ENCODE measurements around the gene GPR135. TPM values are rescaled to one million over a fixed set of nuclear protein-coding genes. Genes with fewer than 3 reads are reported as not detected.

Gene GPR135
- total RNA-seq, 1 experiment from 2014 or later = 3.9 TPM

- H3K9me2 ChIP-seq (ENCODE audit: insufficient read depth) = no peaks in the 10 kb centered on the region
- no peaks in the 10 kb centered on the region for H4K20me1 ChIP-seq (ENCODE audit: insufficient read depth)
- H3K27me3 ChIP-seq (ENCODE audit: insufficient read depth, low read length) = no peaks in the 10 kb centered on the region
- H3K4me3 ChIP-seq (replicated peaks in 1 of 2; ENCODE audit: low read depth in 1 of 2, low read length in 2 of 2) = peak overlapping the region; percentile 81 to 93
- ChIA-PET CTCF (interaction anchor here (0.7 to 1.2 kb wide), 2 partner anchors 16 to 29 kb away, joined by 3 to 4 read pairs; no protein-coding TSS in a partner anchor), RAD21 (ENCODE audit: low non-redundant PET in 1 of 2, low total read pairs in 2 of 2, uncharacterized antibody in 2 of 2, unreplicated experiment in 2 of 2) (no interaction called here), POLR2A (interaction anchor here (1.6 kb wide), 1 partner anchor 24 kb away, joined by 4 read pairs; no protein-coding TSS in a partner anchor)
- H3K9me3 ChIP-seq (ENCODE audit: control insufficient read depth in 1 of 2, insufficient read depth in 1 of 2, low read depth in 1 of 2, low read length in 2 of 2) = no peaks in the 10 kb centered on the region
- H3K36me3 ChIP-seq (ENCODE audit: control insufficient read depth in 1 of 2, insufficient read depth in 2 of 2, low read length in 2 of 2) = peaks cover 5 to 6% of the 10 kb centered on the region in 2 experiments; a peak in 3 of 4 replicates
- DNase-seq (ENCODE audit: low read depth, low spot score) (peak; percentile 60), ATAC-seq (peak; percentile 31; the same call in 1 of the 2 replicates)
- no peak overlapping the region for H2AFZ ChIP-seq (ENCODE audit: low read depth, low read length, poor library complexity, severe bottlenecking)
- H3K9ac ChIP-seq (ENCODE audit: low read length) = peak overlapping the region; percentile 90
- TSS peak; percentile 54 for BruUV-seq (replicated peaks)
- intact Hi-C loops (cut with micrococcal nuclease) = no loop called here
- 0 out of 2 replicates have a peak, but pooled peaks have one; percentile 13 for TF ChIP-seq CBX3 (IDR thresholded peaks at IDR 0.05; ENCODE audit: low read depth)
- peak; percentile 35; the same call in 1 of the 2 replicates for TF ChIP-seq POLR2AphosphoS5 (IDR thresholded peaks at IDR 0.05; ENCODE audit: low read depth, low read length)
- TF ChIP-seq RAD21 (IDR thresholded peaks at IDR 0.05; ENCODE audit: low read depth) = 0 out of 2 replicates have a peak, but pooled peaks have one; percentile 3
- peak; percentile 25; the same call in 1 of the 2 replicates for TF ChIP-seq JUND (IDR thresholded peaks at IDR 0.05)
- TF ChIP-seq POLR2A (IDR thresholded peaks at IDR 0.05; ENCODE audit: borderline replicate concordance, extremely low read depth, insufficient read depth, insufficient read length) = no peak
- peak; percentile 28; the same call in 1 of the 2 replicates for TF ChIP-seq SP1 (IDR thresholded peaks at IDR 0.05; ENCODE audit: low read depth)
- 0 out of 2 replicates have a peak, but pooled peaks have one; percentile 35 for TF ChIP-seq FOSL1 (IDR thresholded peaks at IDR 0.05; ENCODE audit: low read depth)
- 0 out of 2 replicates have a peak, but pooled peaks have one; percentile 9 for TF ChIP-seq SRF (IDR thresholded peaks at IDR 0.05; ENCODE audit: low read depth)
- peak; percentile 49; the same call in 1 of the 2 replicates for TF ChIP-seq SIN3A (IDR thresholded peaks at IDR 0.05; ENCODE audit: low read depth)
- TF ChIP-seq ATF3 (IDR thresholded peaks at IDR 0.05) = no peak
- no peak for TF ChIP-seq ZBTB33 (IDR thresholded peaks at IDR 0.05; ENCODE audit: extremely low read depth, insufficient replicate concordance, low read length)
- no peak for TF ChIP-seq EGR1 (IDR thresholded peaks at IDR 0.05; ENCODE audit: low read depth)
- no peak for TF ChIP-seq ZFX (IDR thresholded peaks at IDR 0.05)
- no peak for TF ChIP-seq TCF7L2 (IDR thresholded peaks at IDR 0.05; ENCODE audit: borderline replicate concordance, extremely low read depth, insufficient read depth, insufficient read length)
- no peak for TF ChIP-seq YY1 (IDR thresholded peaks at IDR 0.05; ENCODE audit: extremely low read depth, insufficient replicate concordance, low read depth, low read length)
- H3K79me2 ChIP-seq (ENCODE audit: insufficient read depth, low read length) = peaks cover 62% of the 10 kb centered on the region
- H3K27ac ChIP-seq (ENCODE audit: low read depth, low read length) = peak overlapping the region; percentile 87
- peaks cover 13 to 33% of the 10 kb centered on the region in 2 experiments for H3K4me1 ChIP-seq (ENCODE audit: control insufficient read depth in 1 of 2, insufficient read depth in 2 of 2, low read length in 2 of 2)
- peak overlapping the region; percentile 96 for H3K4me2 ChIP-seq (ENCODE audit: low read length)
Observed at GRCh38 chr14:59482541-59483331, 17.6 kb upstream of the GPR135 start.
